ENCODE measurements around the gene TEX38.
"Not testable (repeated sequence)": the region's sequence is repeated elsewhere in the genome, so short reads cannot be mapped to it uniquely, and the experiment has no call there.

The TEX38 gene

GRCh38 chr1:46653405-46653958 lies 18.2 kb upstream of the TEX38 start:
- no peak overlapping the region for H3K4me3 ChIP-seq (ENCODE audit: low read length)
- peak; percentile 39 for DNase-seq (ENCODE audit: low read depth, low spot score)

GRCh38 chr1:46654012-46654411 lies 17.6 kb upstream of the TEX38 start:
- DNase-seq (ENCODE audit: low read depth, low spot score), result no peak
- H3K4me3 ChIP-seq (ENCODE audit: low read length), result no peak overlapping the region

- not testable (repeated sequence) for DNase-seq (ENCODE audit: low read depth, low spot score); H3K4me3 ChIP-seq (ENCODE audit: low read length)
Measured at GRCh38 chr1:46654698-46655097, 17.0 kb upstream of the TEX38 start.

- DNase-seq (ENCODE audit: low read depth, low spot score), result no peak
- no peak overlapping the region for H3K4me3 ChIP-seq (ENCODE audit: low read length)
Measured at GRCh38 chr1:46655848-46656247, 15.8 kb upstream of the TEX38 start.

DNA sequence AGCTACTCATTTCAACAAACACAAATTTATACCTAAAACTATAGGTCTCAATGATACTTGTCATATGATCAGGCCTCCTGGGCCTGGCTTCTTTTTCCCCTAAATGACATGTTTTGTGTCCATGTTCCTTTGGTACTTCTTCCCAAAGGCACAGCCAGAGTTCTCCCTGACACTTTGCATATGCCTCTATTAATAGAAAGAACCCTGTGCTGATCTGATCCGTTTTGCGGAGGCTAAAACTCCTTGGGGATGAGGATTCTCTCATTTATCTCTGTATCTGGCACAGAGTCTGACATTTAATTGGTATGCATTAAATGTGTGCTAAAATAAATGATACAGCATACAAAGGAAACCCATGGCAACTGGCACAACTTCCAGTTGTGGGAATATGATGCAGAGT lies 15.0 kb upstream of the TEX38 start:
- DNase-seq (ENCODE audit: low read depth, low spot score), result no peak

DNA sequence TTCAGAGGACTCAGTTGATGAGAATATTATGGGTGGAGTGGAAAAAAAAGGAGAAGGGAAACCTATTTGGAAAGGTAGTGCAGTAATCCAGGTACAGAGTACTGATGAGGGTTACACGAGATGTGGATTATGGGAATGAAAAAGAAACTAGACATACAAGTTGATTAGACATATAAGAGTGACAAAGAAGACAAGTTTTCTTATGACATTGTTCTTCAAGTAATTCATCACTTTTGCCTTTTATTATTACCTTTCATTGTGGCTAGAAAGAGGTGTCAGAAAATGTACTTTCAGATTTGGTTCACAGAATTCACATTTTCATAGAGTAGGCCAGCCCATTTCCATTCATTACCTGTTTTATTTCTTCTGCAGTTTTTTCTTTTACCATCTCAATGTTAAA lies 13.9 kb upstream of the TEX38 start:
- no peak overlapping the region for H3K4me3 ChIP-seq (ENCODE audit: low read length)
- no peak for DNase-seq (ENCODE audit: low read depth, low spot score)

More for the DNA sequence above, 15.0 kb upstream of the TEX38 start:
- H3K4me3 ChIP-seq (ENCODE audit: low read length), result no peak overlapping the region

- H3K4me3 ChIP-seq (ENCODE audit: low read length), result no peak overlapping the region
- no peak for DNase-seq (ENCODE audit: low read depth, low spot score)
Measured at GRCh38 chr1:46659307-46659870, 12.3 kb upstream of the TEX38 start.

DNA sequence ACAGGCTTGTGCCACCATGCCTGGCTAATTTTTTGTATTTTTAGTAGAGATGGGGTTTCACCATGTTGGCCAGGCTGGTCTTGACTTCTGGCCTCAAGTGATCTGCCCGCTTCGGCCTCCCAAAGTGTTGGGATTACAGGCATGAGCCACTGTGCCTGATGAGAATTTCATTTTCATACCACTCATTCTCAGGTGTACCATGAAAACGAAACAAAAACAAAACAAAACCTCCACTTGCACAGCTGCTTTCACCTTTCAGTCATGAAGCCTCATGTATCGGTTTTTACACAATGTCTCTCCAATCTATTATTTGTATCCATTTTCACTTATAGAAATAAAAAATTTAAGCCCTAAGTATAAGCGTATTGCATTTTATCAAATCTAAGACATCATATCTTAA lies 11.5 kb upstream of the TEX38 start:
- not testable (repeated sequence) for DNase-seq (ENCODE audit: low read depth, low spot score); H3K4me3 ChIP-seq (ENCODE audit: low read length)

DNA sequence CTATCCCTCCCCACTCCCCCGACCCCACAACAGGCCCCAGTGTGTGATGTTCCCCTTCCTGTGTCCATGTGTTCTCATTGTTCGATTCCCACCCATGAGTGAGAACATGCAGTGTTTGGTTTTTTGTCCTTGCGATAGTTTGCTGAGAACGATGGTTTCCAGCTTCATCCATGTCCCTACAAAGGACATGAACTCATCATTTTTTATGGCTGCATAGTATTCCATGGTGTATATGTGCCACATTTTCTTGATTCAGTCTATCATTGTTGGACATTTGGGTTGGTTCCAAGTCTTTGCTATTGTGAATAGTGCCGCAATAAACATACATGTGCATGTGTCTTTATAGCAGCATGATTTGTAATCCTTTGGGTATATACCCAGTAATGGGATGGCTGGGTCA lies 8.7 kb upstream of the TEX38 start:
- H3K4me3 ChIP-seq (ENCODE audit: low read length); DNase-seq (ENCODE audit: low read depth, low spot score): not testable (repeated sequence)

GRCh38 chr1:46665983-46666382 lies 5.7 kb upstream of the TEX38 start:
- DNase-seq (ENCODE audit: low read depth, low spot score), result no peak
- H3K4me3 ChIP-seq (ENCODE audit: low read length), result no peak overlapping the region

DNA sequence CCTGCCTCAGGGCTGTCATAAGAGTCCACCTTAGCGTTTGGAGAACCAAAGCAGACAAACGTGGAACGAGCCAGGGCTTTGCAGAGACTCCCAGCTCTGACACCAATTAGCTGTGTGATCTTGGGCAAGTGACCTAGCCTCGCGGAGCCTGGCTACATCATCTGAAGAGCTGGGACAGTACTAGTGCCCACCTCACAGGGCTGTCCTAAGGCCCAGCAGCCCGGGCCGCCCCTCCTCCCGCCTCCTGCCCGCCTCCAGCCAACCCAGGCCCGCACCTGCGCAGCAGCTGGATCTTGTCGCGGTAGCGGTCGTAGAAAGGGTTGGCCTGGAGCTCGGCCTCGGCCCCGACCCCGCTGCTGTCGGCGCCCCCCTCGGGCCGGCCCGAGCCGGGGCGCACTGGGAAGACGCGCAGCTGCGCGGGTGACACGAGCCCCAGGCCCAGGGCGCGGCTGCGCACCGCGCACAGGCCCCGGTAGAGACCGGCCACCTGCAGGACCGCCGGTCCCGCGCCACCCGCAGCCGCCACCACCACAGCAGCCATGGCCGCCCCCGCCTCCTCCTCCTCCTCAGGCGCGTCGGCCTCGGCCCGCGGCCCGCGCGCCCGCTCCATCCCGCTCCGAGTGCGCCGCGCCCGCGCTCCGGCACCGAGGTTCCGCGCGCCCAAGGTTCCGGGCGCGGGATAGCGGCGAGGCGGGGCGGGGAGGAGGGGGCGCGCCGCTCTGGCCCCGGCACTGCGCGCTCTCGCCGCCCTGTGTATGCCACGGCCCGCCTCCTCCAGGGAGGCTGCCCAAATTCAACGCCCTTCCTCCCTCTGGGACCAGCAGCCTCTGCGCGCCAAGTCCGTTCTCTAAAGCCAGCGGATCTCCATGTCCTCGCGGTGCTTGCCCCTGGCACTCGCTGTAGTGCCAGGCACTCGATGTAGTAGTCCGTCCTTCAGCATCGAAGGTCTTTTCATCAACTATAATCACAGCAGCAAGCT lies 3.6 kb upstream of the TEX38 start, which contains the start of gene ATPAF1:
ATPAF1 (minus strand) TSS at position 583 of the 979 bp plus-strand sequence; CDS start at position 541, 42 bp downstream.
- no peak for DNase-seq (ENCODE audit: low read depth, low spot score)
- H3K4me3 ChIP-seq (ENCODE audit: low read length), result peak within 1 kb of the TSS; percentile 79

- no peak overlapping the region for H3K4me3 ChIP-seq (ENCODE audit: low read length)
- DNase-seq (ENCODE audit: low read depth, low spot score), result no peak
Measured at GRCh38 chr1:46670134-46670533, 1.5 kb upstream of the TEX38 start.

GRCh38 chr1:46672696-46673095 lies 1.0 kb downstream of the TEX38 start:
- no peak overlapping the region for H3K4me3 ChIP-seq (ENCODE audit: low read length)
- no peak for DNase-seq (ENCODE audit: low read depth, low spot score)

DNA sequence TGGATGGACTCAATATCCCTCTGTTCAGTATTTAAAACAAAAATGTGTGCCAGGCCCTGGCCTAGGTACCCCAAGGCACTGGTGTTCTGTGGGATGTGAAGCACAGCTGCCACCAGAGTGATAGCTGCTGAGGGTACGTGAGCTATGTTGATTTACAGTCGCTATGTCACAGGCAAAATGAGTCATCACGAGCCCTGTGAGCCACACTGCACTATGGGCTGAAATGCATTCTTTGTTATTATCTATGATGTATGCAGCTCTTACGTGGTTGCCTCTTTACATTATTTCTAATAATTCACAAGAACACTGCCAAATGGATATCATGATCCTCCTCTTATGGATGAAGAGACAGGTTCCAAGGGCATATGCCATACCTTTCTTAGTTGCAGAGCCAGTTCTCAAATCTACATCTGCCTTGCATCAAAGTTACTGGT lies 2.1 kb downstream of the TEX38 start:
- DNase-seq (ENCODE audit: low read depth, low spot score), result no peak
- H3K4me3 ChIP-seq (ENCODE audit: low read length), result no peak overlapping the region

DNA sequence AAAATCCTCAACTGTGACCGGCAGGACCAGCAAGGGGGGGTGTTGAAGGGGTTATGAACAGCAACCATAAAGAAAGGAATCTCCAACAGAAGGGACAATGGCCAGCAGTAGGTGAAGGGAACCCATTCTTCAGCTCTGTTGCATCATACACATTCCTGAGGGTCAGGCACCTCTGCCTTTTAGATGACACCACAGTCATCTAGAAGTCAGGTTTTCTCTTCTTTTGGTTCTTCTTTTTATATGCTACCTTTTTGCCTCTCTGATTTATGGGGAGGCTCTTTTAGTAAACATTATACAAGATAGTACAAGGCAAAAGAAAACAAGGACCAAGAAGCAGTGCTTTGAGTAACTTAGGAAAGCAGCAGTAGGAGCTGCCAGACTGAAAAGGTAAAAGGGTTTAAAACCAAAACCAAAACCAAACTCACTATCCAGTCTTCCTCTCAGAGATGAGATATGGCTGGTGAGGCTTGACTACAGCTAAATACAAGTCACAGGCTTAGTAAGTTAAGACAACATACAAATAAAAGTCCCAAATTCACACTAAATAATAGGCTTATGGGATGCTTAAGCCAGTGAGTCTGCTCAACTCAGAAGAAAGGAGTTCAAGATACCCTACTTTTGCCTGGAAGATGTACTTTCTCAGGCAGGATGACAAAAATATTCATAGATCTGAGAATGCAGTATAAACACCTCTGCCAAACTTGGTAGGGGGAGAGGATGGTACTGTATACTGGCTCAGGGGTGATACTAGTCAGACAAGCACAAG lies 4.1 kb downstream of the TEX38 start:
- no peak overlapping the region; the same call in 1 of the 2 replicates for H3K4me3 ChIP-seq (ENCODE audit: low read length)
- DNase-seq (ENCODE audit: low read depth, low spot score), result peak; percentile 52

- no peak overlapping the region for H3K4me3 ChIP-seq (ENCODE audit: low read length)
- DNase-seq (ENCODE audit: low read depth, low spot score), result no peak
Measured at GRCh38 chr1:46676531-46676930, 4.9 kb downstream of the TEX38 start.

- no peak overlapping the region for H3K4me3 ChIP-seq (ENCODE audit: low read length)
Measured at GRCh38 chr1:46677339-46677738, 5.7 kb downstream of the TEX38 start.

GRCh38 chr1:46679789-46680573 lies 8.3 kb downstream of the TEX38 start:
- no peak for DNase-seq (ENCODE audit: low read depth, low spot score)
- H3K4me3 ChIP-seq (ENCODE audit: low read length), result no peak overlapping the region

More at GRCh38 chr1:46677339-46677738, 5.7 kb downstream of the TEX38 start:
- DNase-seq (ENCODE audit: low read depth, low spot score), result no peak
